Endothelial cell of umbilical vein (primary cell): ENCODE measurements around the gene GALNT14. TPM values are rescaled to one million over a fixed set of nuclear protein-coding genes. Genes with fewer than 3 reads are reported as not detected.

Experiments
- BruUV-seq: library from RNA; stranded (reverse); fragments of 400-500 nt; replicated peaks from 2 replicates; lab custom pipeline; 2021; lab: Mats Ljungman, UMichigan
- CTCF ChIA-PET: fragments of 300-600, 350-600 bp; sonication (Branson Sonifier 250); formaldehyde crosslinking; loops from one replicate; lab custom pipeline; 2021; ENCODE audit warnings: antibody characterized with exemption, inconsistent platforms; lab: Charles Lee
- POLR2A ChIA-PET: fragments of 300-600, 350-600 bp; sonication (Branson Sonifier 250); formaldehyde crosslinking; loops from one replicate; lab custom pipeline; 2021; ENCODE audit warnings: antibody characterized with exemption, inconsistent platforms; lab: Charles Lee
- DNase-seq: peaks from one replicate; pipeline ENCODE4 v3.0.0-alpha.2; 2011; ENCODE audit warnings: low read depth, low spot score
- FAIRE-seq: peaks from 2 replicates; lab custom pipeline; 2011; peaks lifted over from hg19 to GRCh38; lab: Jason Lieb, UNC
- H2AFZ ChIP-seq: 2 replicates; pipeline ENCODE4 v1.6.0; 2012; ENCODE audit warnings: low read depth, low read length, control low read depth, inconsistent platforms
- H3K27ac ChIP-seq: 2 replicates; pipeline ENCODE4 v1.5.1; 2011; ENCODE audit warnings: low read depth, mild to moderate bottlenecking, control low read depth, low read length, moderate library complexity; ENCODE audit not compliant: insufficient read depth
- H3K27me3 ChIP-seq, 2 experiments: 2 replicates each; pipeline versions ENCODE4 v1.6.0 to v1.6.1; 2011; ENCODE audit warnings: low read length in 2 of 2, mixed read lengths in 1 of 2; ENCODE audit not compliant: control insufficient read depth in 2 of 2, insufficient read depth in 2 of 2
- H3K36me3 ChIP-seq, 2 experiments: 2 replicates in 1 of 2; 3 replicates in 1 of 2; pipeline ENCODE4 v1.5.1; 2011; ENCODE audit warnings: low read length in 2 of 2, mild to moderate bottlenecking in 1 of 2, moderate library complexity in 1 of 2; ENCODE audit not compliant: control insufficient read depth in 2 of 2, insufficient read depth in 2 of 2; ENCODE audit errors: extremely low read depth in 1 of 2
- H3K4me1 ChIP-seq: 3 replicates; pipeline ENCODE4 v1.5.1; 2011; ENCODE audit warnings: mild to moderate bottlenecking, low read length; ENCODE audit not compliant: control insufficient read depth, insufficient read depth; ENCODE audit errors: extremely low read depth
- H3K4me2 ChIP-seq: 2 replicates; pipeline ENCODE4 v1.6.1; 2011; ENCODE audit warnings: low read length, control low read depth, mixed read lengths; ENCODE audit not compliant: insufficient read depth
- H3K4me3 ChIP-seq, 3 experiments: fragments of 200-600 bp in 1 of 3; sonication (generic), shearing (Covaris generic) in 1 of 3; replicated peaks in 1 of 3; 2 replicates each; pipeline ENCODE4 v1.5.1; 2011 to 2016; ENCODE audit warnings: control low read depth in 3 of 3, low read length in 3 of 3, mild to moderate bottlenecking in 2 of 3, inconsistent platforms in 1 of 3, low read depth in 1 of 3, moderate library complexity in 1 of 3; ENCODE audit not compliant: insufficient read depth in 1 of 3
- H3K79me2 ChIP-seq: 2 replicates; pipeline ENCODE4 v1.6.0; 2012; ENCODE audit warnings: low read length, inconsistent platforms; ENCODE audit not compliant: control insufficient read depth, insufficient read depth
- H3K9ac ChIP-seq: replicated peaks from 2 replicates; pipeline ENCODE3; 2011; ENCODE audit warnings: low read length, control low read depth; ENCODE audit not compliant: insufficient read depth; ENCODE audit errors: extremely low read depth
- H3K9me1 ChIP-seq: replicated peaks from 3 replicates; pipeline ENCODE4 v1.6.0; 2011; ENCODE audit warnings: mild to moderate bottlenecking, low read length; ENCODE audit not compliant: control insufficient read depth, insufficient read depth; ENCODE audit errors: extremely low read depth
- H3K9me3 ChIP-seq: replicated peaks from 2 replicates; pipeline ENCODE4 v1.5.1; 2012; ENCODE audit warnings: low read length, inconsistent platforms; ENCODE audit not compliant: control insufficient read depth, insufficient read depth
- H4K20me1 ChIP-seq: replicated peaks from 2 replicates; pipeline ENCODE3; 2011; ENCODE audit warnings: mild to moderate bottlenecking, low read length; ENCODE audit not compliant: control insufficient read depth, insufficient read depth; ENCODE audit errors: extremely low read depth
- CTCF ChIP-seq, 2 donors: IDR thresholded peaks; 1 replicate in 1 of 2; 2 replicates in 1 of 2; pipeline ENCODE4 v1.5.1; 2011; ENCODE audit warnings: low read length in 2 of 2, mild to moderate bottlenecking in 2 of 2, moderate library complexity in 2 of 2, control low read depth in 1 of 2, inconsistent platforms in 1 of 2, low read depth in 1 of 2; ENCODE audit not compliant: insufficient read depth in 1 of 2; ENCODE audit errors: extremely low read depth in 1 of 2
- EZH2 ChIP-seq: IDR thresholded peaks from 2 replicates; pipeline ENCODE4 v1.6.1; 2012; ENCODE audit warnings: borderline replicate concordance, low read depth, mild to moderate bottlenecking, moderate library complexity, low read length, inconsistent platforms; ENCODE audit not compliant: severe bottlenecking
- FOS ChIP-seq: IDR thresholded peaks from 2 replicates; pipeline ENCODE4 v1.6.1; 2011; ENCODE audit warnings: mild to moderate bottlenecking, low read length, moderate library complexity, borderline replicate concordance; ENCODE audit not compliant: insufficient read depth
- GATA2 ChIP-seq: IDR thresholded peaks from 2 replicates; pipeline ENCODE4 v1.7.0; 2011; ENCODE audit warnings: low read depth, mild to moderate bottlenecking, moderate library complexity, mixed read lengths, low read length; ENCODE audit not compliant: insufficient read length, insufficient read depth
- JUN ChIP-seq: IDR thresholded peaks from 2 replicates; pipeline ENCODE4 v1.6.1; 2011; ENCODE audit warnings: borderline replicate concordance, low read depth; ENCODE audit not compliant: insufficient read length, insufficient read depth
- MAX ChIP-seq: IDR thresholded peaks from 2 replicates; pipeline ENCODE4 v1.6.1; 2011; ENCODE audit not compliant: insufficient read depth, insufficient read length
- MYC ChIP-seq: IDR thresholded peaks from one replicate; pipeline ENCODE4 v1.6.1; 2011; ENCODE audit warnings: mild to moderate bottlenecking, low read depth, low read length
- POLR2A ChIP-seq: IDR thresholded peaks from 2 replicates; pipeline ENCODE4 v1.6.1; 2012; ENCODE audit warnings: low read depth, mild to moderate bottlenecking, control low read depth, low read length
- POLR2AphosphoS5 ChIP-seq: IDR thresholded peaks from 2 replicates; pipeline ENCODE4 v1.6.1; 2012; ENCODE audit warnings: low read depth, mild to moderate bottlenecking, control low read depth, low read length, moderate library complexity; ENCODE audit not compliant: insufficient read depth
- dilution Hi-C: fragments of 300-500 bp; cut with MboI; formaldehyde crosslinking; loops from one replicate; pipeline ENCODE4 v1.15.0; 2019; ENCODE audit warnings: low sequenced_read_pairs; ENCODE audit not compliant: extremely low pct_ligation_motif_present
- intact Hi-C: fragments of 100-400 bp; cut with micrococcal nuclease; formaldehyde crosslinking; loops from one replicate; pipeline ENCODE4 v1.10.0; 2022
- polyA plus RNA-seq, 4 experiments: library from polyadenylated mRNA; depleted of rRNA in 3 of 4; stranded (reverse) in 3 of 4; unstranded in 1 of 4; fragments of >200 nt; gene quantifications; 2 replicates each; pipeline versions ENCODE4 v1.2.1 to v1.2.3, GENCODE V29; 2011 to 2012; ENCODE audit warnings: missing spikeins in 1 of 4
- total RNA-seq: library from RNA; stranded (reverse); gene quantifications from 2 replicates; pipeline ENCODE4 v1.2.3, GENCODE V29; 2021

GALNT14 gene
- total and polyA plus RNA-seq, 2 donors (not counting 3 experiments of a cell fraction or from before 2014, with no cell fraction given) = 0.04 to 0.40 TPM

- intact Hi-C loops = no loop called here
- no peak overlapping the region for H2AFZ ChIP-seq
Measured at GRCh38 chr2:30971231-30972025, 166.8 kb downstream of the GALNT14 start.

GRCh38 chr2:30968660-30969397, 169.4 kb downstream of the GALNT14 start:
- no peaks in the 10 kb centered on the region for H4K20me1 ChIP-seq
- no peak for TF ChIP-seq MAX
- TF ChIP-seq CTCF (IDR thresholded peaks at IDR 0.05; ENCODE audit: extremely low read depth in 1 of 2, insufficient read depth in 1 of 2, low read depth in 1 of 2, low read length in 2 of 2) = no peak
- no peak for TF ChIP-seq POLR2A
- no peak for TF ChIP-seq EZH2
- TF ChIP-seq FOS = no peak
- no peak for TF ChIP-seq GATA2
- TF ChIP-seq MYC = no peak
- no peak for TF ChIP-seq POLR2AphosphoS5
- TF ChIP-seq JUN = no peak
- no peaks in the 10 kb centered on the region for H3K36me3 ChIP-seq
- dilution Hi-C loops = no loop called here
- H3K27ac ChIP-seq = no peak overlapping the region
- POLR2A ChIA-PET = no interaction called here
- CTCF ChIA-PET = no interaction called here
- H3K9me3 ChIP-seq = no peaks in the 10 kb centered on the region
- no peaks in the 10 kb centered on the region for H3K27me3 ChIP-seq
- no peaks in the 10 kb centered on the region for H3K4me1 ChIP-seq
- H3K9me1 ChIP-seq = no peaks in the 10 kb centered on the region
- FAIRE-seq (no peak), DNase-seq (no peak)
- no peaks in the 10 kb centered on the region for H3K79me2 ChIP-seq
- intact Hi-C loops = no loop called here
- no TSS peak for BruUV-seq
- no peak overlapping the region for H2AFZ ChIP-seq
- no peak overlapping the region for H3K4me3 ChIP-seq
- no peak overlapping the region for H3K9ac ChIP-seq
- no peak overlapping the region for H3K4me2 ChIP-seq

More at GRCh38 chr2:30971231-30972025, 166.8 kb downstream of the GALNT14 start:
- Histone ChIP-seq H3K9me3 (no peaks in the 10 kb centered on the region), H3K9ac (no peak overlapping the region), H3K36me3 (no peaks in the 10 kb centered on the region), H3K9me1 (no peaks in the 10 kb centered on the region), H3K4me2 (no peak overlapping the region), H3K4me3 (no peak overlapping the region), H3K27me3 (no peaks in the 10 kb centered on the region), H3K4me1 (no peaks in the 10 kb centered on the region), H4K20me1 (no peaks in the 10 kb centered on the region), H3K79me2 (no peaks in the 10 kb centered on the region), H3K27ac (no peak overlapping the region)
- TF ChIP-seq POLR2A = no peak
- TF ChIP-seq MYC = no peak
- TF ChIP-seq GATA2 = no peak
- no TSS peak for BruUV-seq
- dilution Hi-C loops = no loop called here
- FAIRE-seq (no peak), DNase-seq (no peak)
- POLR2A ChIA-PET = no interaction called here
- CTCF ChIA-PET = no interaction called here
